PFSK-1 (cell line): ENCODE data around the gene COA3.

Experiments used
- FOXP2 ChIP-seq: optimal IDR thresholded peaks from 2 replicates; pipeline ENCODE3; 2011; ENCODE audit warnings: borderline replicate concordance, control low read depth, inconsistent platforms; ENCODE audit not compliant: insufficient read depth; ENCODE audit errors: extremely low read length, extremely low read depth
- POLR2AphosphoS5 ChIP-seq: IDR thresholded peaks from 2 replicates; pipeline ENCODE4 v1.6.1; 2012; ENCODE audit warnings: low read depth, mild to moderate bottlenecking, control low read depth, low read length, moderate library complexity
- SIN3A ChIP-seq: IDR thresholded peaks from 2 replicates; pipeline ENCODE4 v1.6.1; 2012; ENCODE audit warnings: mild to moderate bottlenecking, low read length, moderate library complexity, borderline replicate concordance; ENCODE audit not compliant: insufficient read depth
- TAF1 ChIP-seq: IDR thresholded peaks from 2 replicates; pipeline ENCODE4 v1.6.1; 2012; ENCODE audit warnings: low read length, control low read depth, borderline replicate concordance; ENCODE audit not compliant: insufficient read depth
- TF ChIP-seq, protein P1 (sequence below), 2 experiments: IDR thresholded peaks; 2 replicates each; pipeline versions ENCODE4 v1.6.1 to v1.8.0; 2011 to 2012; ENCODE audit warnings: low read depth in 2 of 2, low read length in 2 of 2, control low read depth in 1 of 2, inconsistent platforms in 1 of 2, mild to moderate bottlenecking in 1 of 2, moderate library complexity in 1 of 2; ENCODE audit not compliant: insufficient read depth in 1 of 2

COA3 gene

DNA sequence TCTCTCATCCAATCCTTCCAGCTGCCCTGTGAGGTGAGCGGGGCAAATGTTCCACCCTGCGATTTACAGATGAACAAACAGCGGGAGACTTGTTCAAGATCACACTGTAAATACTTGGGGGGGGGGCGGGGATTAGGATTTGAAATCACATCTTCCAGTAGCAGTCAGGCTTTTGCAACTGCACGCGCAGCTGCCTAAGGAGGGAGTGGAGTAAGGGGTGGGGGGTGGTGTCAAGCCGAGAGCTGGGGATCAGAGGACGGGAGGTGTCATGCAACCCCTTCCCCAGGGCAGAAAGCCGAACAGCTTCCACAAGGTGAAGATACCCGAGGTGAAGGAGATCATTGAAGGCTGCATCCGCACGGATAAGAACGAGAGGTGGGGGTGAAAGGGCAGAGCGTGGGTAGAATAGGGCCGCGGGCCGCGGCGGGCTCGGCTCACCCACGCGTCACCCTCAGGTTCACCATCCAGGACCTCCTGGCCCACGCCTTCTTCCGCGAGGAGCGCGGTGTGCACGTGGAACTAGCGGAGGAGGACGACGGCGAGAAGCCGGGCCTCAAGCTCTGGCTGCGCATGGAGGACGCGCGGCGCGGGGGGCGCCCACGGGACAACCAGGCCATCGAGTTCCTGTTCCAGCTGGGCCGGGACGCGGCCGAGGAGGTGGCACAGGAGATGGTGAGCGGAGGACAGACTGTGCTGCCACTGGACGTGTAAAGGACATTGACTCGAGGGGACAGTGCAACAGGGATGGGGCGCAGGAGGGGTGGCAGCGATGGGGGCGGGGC lies 13.5 kb downstream of the COA3 start:
- TF ChIP-seq POLR2AphosphoS5 (no peak), TAF1 (no peak), FOXP2 (no peak), SIN3A (no peak)
- TF ChIP-seq, protein P1, sequence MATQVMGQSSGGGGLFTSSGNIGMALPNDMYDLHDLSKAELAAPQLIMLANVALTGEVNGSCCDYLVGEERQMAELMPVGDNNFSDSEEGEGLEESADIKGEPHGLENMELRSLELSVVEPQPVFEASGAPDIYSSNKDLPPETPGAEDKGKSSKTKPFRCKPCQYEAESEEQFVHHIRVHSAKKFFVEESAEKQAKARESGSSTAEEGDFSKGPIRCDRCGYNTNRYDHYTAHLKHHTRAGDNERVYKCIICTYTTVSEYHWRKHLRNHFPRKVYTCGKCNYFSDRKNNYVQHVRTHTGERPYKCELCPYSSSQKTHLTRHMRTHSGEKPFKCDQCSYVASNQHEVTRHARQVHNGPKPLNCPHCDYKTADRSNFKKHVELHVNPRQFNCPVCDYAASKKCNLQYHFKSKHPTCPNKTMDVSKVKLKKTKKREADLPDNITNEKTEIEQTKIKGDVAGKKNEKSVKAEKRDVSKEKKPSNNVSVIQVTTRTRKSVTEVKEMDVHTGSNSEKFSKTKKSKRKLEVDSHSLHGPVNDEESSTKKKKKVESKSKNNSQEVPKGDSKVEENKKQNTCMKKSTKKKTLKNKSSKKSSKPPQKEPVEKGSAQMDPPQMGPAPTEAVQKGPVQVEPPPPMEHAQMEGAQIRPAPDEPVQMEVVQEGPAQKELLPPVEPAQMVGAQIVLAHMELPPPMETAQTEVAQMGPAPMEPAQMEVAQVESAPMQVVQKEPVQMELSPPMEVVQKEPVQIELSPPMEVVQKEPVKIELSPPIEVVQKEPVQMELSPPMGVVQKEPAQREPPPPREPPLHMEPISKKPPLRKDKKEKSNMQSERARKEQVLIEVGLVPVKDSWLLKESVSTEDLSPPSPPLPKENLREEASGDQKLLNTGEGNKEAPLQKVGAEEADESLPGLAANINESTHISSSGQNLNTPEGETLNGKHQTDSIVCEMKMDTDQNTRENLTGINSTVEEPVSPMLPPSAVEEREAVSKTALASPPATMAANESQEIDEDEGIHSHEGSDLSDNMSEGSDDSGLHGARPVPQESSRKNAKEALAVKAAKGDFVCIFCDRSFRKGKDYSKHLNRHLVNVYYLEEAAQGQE (IDR thresholded peaks at IDR 0.05; ENCODE audit: insufficient read depth in 1 of 2, low read depth in 2 of 2, low read length in 2 of 2) = no peak

DNA sequence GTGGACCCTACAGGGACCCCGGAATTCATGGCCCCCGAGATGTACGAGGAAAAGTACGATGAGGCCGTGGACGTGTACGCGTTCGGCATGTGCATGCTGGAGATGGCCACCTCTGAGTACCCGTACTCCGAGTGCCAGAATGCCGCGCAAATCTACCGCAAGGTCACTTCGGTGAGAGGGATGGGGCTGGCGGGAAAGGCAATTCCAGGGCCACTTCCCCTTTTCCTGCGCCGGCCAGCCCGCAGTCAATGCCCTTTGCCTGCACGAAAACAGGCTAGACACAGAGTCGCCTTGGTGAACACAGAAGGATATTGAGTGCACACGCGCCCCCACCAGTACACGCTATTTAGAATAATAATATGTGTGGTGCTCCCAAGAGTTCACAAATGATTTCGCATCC lies 14.1 kb downstream of the COA3 start:
- no peak for TF ChIP-seq FOXP2
- TF ChIP-seq, protein P1 (IDR thresholded peaks at IDR 0.05; ENCODE audit: insufficient read depth in 1 of 2, low read depth in 2 of 2, low read length in 2 of 2) = no peak
- no peak for TF ChIP-seq TAF1
- no peak for TF ChIP-seq POLR2AphosphoS5
- no peak for TF ChIP-seq SIN3A

DNA sequence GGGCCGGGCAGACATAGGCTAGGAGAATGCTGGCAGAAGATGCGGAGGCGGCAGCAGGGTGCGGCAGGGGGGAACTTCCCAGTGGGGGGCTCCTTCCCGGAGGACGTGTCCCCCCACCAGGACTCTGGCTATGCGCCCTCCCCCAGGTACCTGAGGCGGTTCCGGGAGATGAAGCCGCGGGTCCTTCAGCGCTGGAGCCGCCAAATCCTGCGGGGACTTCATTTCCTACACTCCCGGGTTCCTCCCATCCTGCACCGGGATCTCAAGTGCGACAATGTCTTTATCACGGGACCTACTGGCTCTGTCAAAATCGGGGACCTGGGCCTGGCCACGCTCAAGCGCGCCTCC lies 14.7 kb downstream of the COA3 start:
- TF ChIP-seq FOXP2 = no peak
- TF ChIP-seq, protein P1 (IDR thresholded peaks at IDR 0.05; ENCODE audit: insufficient read depth in 1 of 2, low read depth in 2 of 2, low read length in 2 of 2) = no peak
- no peak for TF ChIP-seq TAF1
- TF ChIP-seq POLR2AphosphoS5 = no peak
- TF ChIP-seq SIN3A = no peak

DNA sequence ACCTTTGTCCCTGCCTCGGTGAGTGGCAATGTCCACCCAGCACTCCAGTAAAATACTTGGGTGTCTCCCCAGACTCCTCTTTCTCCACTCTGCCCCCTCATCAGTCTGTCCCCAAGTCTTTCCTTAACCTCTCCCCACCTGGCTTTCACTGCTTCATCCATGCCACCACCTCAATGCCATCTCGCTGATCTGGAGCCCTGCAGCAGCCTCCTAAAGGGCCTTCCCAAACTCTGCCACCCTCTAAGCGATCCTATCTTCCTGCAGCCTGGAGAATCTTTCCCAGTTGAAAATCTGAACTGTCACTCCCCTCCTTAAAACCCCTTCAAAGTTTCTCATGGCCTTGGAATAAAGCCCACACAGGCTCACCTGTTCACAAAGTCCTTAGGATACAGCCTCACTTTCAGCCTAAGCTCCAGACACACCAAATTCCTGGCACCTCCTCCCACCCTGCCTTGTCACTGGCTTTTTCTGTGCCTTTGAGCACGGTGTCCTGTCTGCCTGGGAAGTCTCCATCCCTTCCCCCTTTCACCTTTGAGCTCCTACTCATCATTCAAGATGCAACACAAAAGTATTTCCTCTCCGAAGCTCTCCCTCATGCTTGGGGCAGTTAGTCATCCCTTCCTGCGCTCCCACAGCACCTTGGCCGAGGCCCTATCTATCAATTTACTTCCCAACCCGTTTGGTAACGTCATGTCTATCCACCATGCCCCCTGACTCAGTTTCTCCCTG lies 15.3 kb downstream of the COA3 start:
- TF ChIP-seq, protein P1 (IDR thresholded peaks at IDR 0.05; ENCODE audit: insufficient read depth in 1 of 2, low read depth in 2 of 2, low read length in 2 of 2) = no peak
- no peak for TF ChIP-seq POLR2AphosphoS5
- TF ChIP-seq TAF1 = no peak
- TF ChIP-seq FOXP2 = no peak
- no peak for TF ChIP-seq SIN3A
